Measurements from ENCODE around the gene EXOSC7.
"Not testable (repeated sequence)": the region's sequence is repeated elsewhere in the genome, so short reads cannot be mapped to it uniquely, and the experiment has no call there.

Gene EXOSC7

GRCh38 chr3:45027441-45027840 lies 51.4 kb downstream of the EXOSC7 start:
- FAIRE-seq: no peak

- FAIRE-seq: no peak
Measured at GRCh38 chr3:45029216-45029615, 53.2 kb downstream of the EXOSC7 start.

- FAIRE-seq: no peak
Measured at GRCh38 chr3:45029661-45030060, 53.6 kb downstream of the EXOSC7 start.

GRCh38 chr3:45031531-45031930 lies 55.5 kb downstream of the EXOSC7 start:
- no peak for FAIRE-seq

- FAIRE-seq: no peak
Measured at GRCh38 chr3:45032113-45032512, 56.1 kb downstream of the EXOSC7 start.

GRCh38 chr3:45033791-45034190 lies 57.7 kb downstream of the EXOSC7 start:
- no peak for FAIRE-seq

- FAIRE-seq: no peak
Measured at GRCh38 chr3:45034612-45035252, 58.7 kb downstream of the EXOSC7 start.

GRCh38 chr3:45035441-45036301 lies 59.6 kb downstream of the EXOSC7 start:
- no peak for FAIRE-seq

- FAIRE-seq: peak; percentile 73
Measured at GRCh38 chr3:45037720-45038455, 61.8 kb downstream of the EXOSC7 start.

- FAIRE-seq: no peak
Measured at GRCh38 chr3:45041666-45042065, 65.6 kb downstream of the EXOSC7 start.

- FAIRE-seq: no peak
Measured at GRCh38 chr3:45042162-45042561, 66.1 kb downstream of the EXOSC7 start.

- no peak for FAIRE-seq
Measured at GRCh38 chr3:45043728-45044299, 67.8 kb downstream of the EXOSC7 start.

- no peak for FAIRE-seq
Measured at GRCh38 chr3:45048244-45048643, 72.2 kb downstream of the EXOSC7 start.

- FAIRE-seq: no peak
Measured at GRCh38 chr3:45049807-45050206, 73.8 kb downstream of the EXOSC7 start.

- FAIRE-seq: no peak
Measured at GRCh38 chr3:45051685-45052084, 75.6 kb downstream of the EXOSC7 start.

- not testable (repeated sequence) for FAIRE-seq
Measured at GRCh38 chr3:45053805-45054195, 77.8 kb downstream of the EXOSC7 start.

GRCh38 chr3:45054196-45054857 lies 78.3 kb downstream of the EXOSC7 start:
- FAIRE-seq: no peak

- no peak for FAIRE-seq
Measured at GRCh38 chr3:45055032-45055410, 79.0 kb downstream of the EXOSC7 start.

GRCh38 chr3:45055411-45056143 lies 79.5 kb downstream of the EXOSC7 start:
- FAIRE-seq: no peak

GRCh38 chr3:45056608-45057301 lies 80.7 kb downstream of the EXOSC7 start:
- FAIRE-seq: no peak

- no peak for FAIRE-seq
Measured at GRCh38 chr3:45057557-45057956, 81.5 kb downstream of the EXOSC7 start.
